ENCODE results near the gene SYAP1.
"Not testable (repeated sequence)": the region's sequence is repeated elsewhere in the genome, so short reads cannot be mapped to it uniquely, and the experiment has no call there.

SYAP1 gene

GRCh38 chrX:16784440-16784839, 65.0 kb downstream of the SYAP1 start:
- not testable (repeated sequence) for DNase-seq

GRCh38 chrX:16785247-16786138, 66.1 kb downstream of the SYAP1 start:
- no peak for DNase-seq

- peak; percentile 93 to 95 for DNase-seq
Observed at GRCh38 chrX:16786139-16786790, 66.9 kb downstream of the SYAP1 start, which contains the start of gene TXLNG. TXLNG (plus strand) TSS chrX:16786466; CDS start chrX:16786488, 22 bp downstream.

GRCh38 chrX:16786791-16787735, 67.7 kb downstream of the SYAP1 start:
- no peak for DNase-seq

GRCh38 chrX:16788477-16788876, 69.1 kb downstream of the SYAP1 start:
- DNase-seq, result no peak

- DNase-seq, result no peak
Observed at GRCh38 chrX:16796298-16796697, 76.9 kb downstream of the SYAP1 start.

GRCh38 chrX:16797358-16797757, 77.9 kb downstream of the SYAP1 start:
- DNase-seq, result peak; percentile 9 to 35

- no peak for DNase-seq
Observed at GRCh38 chrX:16797841-16798240, 78.4 kb downstream of the SYAP1 start.

- DNase-seq, result no peak
Observed at GRCh38 chrX:16804923-16805464, 85.6 kb downstream of the SYAP1 start.

- peak in 1 of 2 donors; percentile 22 for DNase-seq
Observed at GRCh38 chrX:16807548-16807947, 88.1 kb downstream of the SYAP1 start.

- peak; percentile 44 to 52 for DNase-seq
Observed at GRCh38 chrX:16807976-16808542, 88.6 kb downstream of the SYAP1 start.

GRCh38 chrX:16814597-16814996, 95.2 kb downstream of the SYAP1 start:
- peak in 1 of 2 donors; percentile 9 for DNase-seq

Measured in inflammatory macrophage treated with lipopolysaccharide for 1 hour (primary cell).